GM12801 (cell line): ENCODE results near the gene ADH4.

Experiments
- TF ChIP-seq, protein P1 (sequence below): IDR thresholded peaks from one replicate; pipeline ENCODE4 v1.5.1; 2011; ENCODE audit warnings: control low read depth; ENCODE audit not compliant: insufficient read length; ENCODE audit errors: extremely low read depth

Gene ADH4

DNA sequence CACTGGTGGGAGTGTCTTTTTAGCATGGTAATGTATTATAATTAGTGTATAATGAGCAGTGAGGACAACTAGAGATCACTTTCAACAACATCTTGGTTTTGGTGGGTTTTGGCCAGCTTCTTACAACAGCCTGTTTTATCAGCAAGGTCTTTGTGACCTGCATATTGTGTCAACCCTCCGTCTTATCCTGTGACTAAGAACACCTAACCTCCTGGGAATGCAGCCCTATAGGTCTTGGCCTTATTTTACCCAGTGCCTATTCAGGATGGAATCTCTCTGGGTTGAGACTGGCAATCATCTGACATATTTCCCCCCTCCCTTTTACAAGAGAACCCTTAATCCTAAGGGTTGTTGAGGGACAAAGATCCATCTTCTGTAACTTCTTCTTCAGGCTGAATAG is 21.9 kb upstream of the ADH4 start:
- TF ChIP-seq, protein P1, sequence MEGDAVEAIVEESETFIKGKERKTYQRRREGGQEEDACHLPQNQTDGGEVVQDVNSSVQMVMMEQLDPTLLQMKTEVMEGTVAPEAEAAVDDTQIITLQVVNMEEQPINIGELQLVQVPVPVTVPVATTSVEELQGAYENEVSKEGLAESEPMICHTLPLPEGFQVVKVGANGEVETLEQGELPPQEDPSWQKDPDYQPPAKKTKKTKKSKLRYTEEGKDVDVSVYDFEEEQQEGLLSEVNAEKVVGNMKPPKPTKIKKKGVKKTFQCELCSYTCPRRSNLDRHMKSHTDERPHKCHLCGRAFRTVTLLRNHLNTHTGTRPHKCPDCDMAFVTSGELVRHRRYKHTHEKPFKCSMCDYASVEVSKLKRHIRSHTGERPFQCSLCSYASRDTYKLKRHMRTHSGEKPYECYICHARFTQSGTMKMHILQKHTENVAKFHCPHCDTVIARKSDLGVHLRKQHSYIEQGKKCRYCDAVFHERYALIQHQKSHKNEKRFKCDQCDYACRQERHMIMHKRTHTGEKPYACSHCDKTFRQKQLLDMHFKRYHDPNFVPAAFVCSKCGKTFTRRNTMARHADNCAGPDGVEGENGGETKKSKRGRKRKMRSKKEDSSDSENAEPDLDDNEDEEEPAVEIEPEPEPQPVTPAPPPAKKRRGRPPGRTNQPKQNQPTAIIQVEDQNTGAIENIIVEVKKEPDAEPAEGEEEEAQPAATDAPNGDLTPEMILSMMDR: no peak

DNA sequence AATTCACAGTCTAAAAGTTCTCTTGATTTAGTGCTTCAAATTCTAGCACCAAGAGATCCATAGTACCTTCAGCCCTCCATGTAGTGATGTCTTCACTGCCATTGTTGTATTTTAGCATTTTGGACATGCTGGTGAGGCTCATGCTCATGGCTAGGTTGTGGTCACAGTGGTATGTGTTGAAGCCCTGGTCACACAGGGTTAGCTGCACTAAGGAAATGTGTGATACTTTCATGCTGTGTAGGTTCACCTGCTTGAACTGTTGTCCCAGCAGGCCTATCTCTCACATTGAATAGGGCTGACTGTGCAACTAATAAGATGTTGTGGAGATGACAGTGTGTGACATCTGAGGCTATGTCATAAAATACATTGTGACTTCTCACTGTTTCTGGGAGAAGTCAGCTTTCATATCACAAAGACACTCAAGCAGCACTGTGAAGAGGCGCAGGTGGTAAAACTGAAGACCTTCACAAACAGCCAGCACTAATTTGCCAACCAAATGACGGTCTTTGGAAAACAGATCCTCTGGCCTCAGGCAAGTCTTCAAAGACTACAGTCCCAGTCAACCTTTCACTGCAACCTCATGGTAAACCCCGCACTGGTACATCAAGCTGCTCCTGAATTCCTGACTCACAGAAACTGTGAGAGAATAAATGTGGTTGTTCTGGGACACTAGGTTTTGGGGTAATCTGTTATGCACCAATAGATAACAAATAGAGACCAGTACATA is 17.4 kb upstream of the ADH4 start:
- TF ChIP-seq, protein P1: no peak

DNA sequence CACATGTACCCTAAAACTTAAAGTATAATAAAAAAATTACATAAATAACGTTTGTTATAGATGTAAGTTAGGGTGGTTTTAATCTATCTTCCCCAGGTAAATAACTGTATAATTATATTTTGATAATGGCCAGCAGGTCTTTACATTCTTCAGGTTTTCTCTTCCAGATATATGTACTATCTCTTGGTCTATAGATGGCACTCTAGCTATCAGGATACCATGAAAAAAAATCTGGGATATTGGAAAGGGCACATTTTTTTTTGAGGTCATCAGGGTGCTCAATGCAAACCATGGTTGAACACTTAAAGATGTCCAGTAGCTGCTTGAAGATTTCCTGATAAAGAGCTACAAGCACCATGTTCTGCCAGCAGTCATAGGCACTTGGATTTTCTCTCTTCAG is 15.6 kb upstream of the ADH4 start:
- TF ChIP-seq, protein P1: no peak

DNA sequence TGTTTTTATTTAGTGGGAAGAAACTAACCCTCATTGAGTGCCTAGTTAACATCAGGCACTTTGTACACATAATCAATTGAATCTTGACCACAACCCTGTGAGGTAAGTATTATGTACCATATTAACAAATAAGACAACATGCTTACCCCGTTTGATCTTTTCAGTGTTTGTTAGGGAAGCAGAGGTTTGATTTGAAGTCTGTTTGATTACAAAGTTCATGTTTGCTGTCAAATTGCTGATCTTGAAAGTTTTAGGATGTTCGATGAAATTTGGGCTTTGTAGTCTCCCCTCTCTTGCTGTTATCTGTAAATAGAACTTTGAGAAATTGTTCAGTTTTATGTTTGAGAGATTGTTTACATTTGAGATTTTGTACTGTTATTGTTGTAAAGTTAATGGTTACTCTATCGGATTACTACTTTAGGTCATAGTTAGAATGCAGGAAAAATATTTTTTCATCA is 13.4 kb upstream of the ADH4 start:
- TF ChIP-seq, protein P1: no peak

DNA sequence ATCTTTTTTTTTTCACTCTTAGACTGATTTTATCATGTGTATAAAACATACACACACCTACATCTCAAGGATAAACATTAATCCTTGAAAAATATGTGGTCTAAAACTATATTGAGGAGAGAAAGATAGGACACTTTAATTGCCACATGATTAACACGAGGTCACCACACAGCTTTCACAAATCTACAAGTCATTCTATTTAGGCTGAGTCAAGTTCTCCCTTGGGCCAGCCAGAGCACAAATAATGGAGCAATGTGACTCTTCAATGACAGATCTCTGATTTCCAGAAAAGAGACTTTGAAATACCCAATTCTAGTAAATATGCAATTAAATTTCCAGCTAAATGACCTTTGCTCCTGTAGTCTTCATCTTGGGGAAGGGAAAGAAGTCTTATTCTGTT is 12.9 kb upstream of the ADH4 start:
- TF ChIP-seq, protein P1: no peak

DNA sequence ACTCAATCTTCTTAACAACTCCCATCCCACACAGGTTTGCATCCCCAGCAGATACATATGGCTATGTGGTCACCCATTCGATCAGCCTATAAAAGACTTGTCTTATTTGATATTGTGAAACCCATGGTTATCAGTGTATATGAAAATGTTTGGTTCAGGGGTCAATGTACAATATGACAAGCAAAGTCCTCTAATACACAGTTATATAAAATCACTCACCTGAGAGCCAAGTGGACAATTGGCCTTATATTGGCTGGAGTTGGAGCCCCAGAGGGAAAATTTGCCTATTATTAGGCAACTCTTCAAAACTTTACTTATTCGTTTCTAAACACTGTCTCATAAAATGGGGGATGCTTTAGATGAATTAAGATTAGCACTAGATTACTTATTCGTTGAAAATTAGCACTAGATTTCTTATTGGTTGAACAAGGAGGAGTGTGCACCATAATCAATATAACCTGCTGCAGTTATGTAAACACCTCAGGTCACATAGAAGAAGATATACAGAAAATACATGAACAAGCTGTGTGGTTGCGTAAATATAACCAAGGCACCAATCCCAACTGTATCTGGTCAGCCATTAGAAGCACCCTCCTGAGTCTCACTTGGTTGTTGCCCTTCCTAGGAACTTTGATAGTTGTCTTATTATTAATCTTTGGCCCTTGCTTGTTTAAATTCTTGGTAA is 10.7 kb upstream of the ADH4 start:
- TF ChIP-seq, protein P1: no peak

DNA sequence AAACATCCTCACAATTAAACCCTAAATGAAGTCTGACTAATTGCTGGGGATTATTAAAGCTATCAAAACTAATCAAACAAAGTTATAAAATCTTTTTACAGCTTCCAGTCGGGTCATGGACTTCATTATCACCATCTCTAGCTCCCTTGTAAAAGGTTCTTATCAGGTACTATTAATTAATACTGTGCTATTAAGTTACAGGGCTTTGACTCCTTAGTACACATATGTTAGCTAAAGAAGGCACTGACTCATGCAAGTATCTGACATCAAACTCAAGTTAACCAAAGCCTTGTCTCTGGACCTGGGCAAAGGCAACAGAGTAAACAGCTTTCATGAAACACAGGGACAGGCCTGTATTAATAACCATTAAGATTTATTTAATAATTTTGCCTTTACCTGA is 7.9 kb upstream of the ADH4 start:
- TF ChIP-seq, protein P1: no peak
